GM21515 (cell line): ENCODE results near the gene CDIPT.
"Not testable (repeated sequence)": the region's sequence is repeated elsewhere in the genome, so short reads cannot be mapped to it uniquely, and the experiment has no call there.

ENCODE experiments used
- ATAC-seq: cut with Tn5 transposase; IDR thresholded peaks from one replicate; pipeline ENCODE4 v1.9.1; 2021; ENCODE audit not compliant: unreplicated experiment

Gene CDIPT

DNA sequence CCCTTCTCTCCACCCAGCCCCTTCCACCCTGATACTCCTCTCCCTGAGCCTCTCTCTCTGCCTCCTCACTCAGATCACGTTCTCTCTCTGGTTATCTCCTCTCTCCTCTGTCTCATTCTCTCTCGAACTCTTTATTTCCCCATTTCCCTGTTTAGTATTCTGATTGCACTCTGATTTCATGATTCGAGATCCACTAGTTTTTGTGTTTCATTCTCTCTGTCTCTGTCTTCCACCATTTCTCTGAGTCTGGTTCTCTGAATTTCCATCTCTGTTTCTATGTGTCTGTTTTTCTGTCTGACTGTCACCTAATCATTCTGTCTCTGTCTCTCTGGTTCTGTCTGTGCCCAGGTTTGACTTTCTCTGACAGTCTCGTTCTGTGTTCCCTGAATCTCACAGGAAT lies 34.3 kb upstream of the CDIPT start:
- no peak for ATAC-seq

DNA sequence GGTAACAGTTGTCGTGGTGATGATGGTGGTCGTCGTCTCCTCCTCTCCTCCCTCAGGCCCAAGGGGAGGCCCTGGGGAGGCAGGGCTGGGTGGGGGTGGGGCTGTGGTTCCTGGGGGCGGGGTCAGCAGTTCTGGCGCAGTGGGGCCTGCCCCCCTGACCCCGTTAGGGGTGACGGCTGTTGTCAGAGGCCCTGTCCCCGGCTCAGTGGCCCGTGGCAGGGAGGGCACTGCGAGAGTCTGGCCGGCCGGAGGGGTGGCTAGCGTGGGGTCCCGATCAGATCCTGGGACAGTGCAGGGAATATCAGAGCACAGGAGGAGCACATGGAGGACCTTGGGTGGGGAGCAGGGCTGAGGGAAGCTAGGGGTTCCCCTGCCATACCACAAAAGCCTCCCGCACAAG lies 33.8 kb upstream of the CDIPT start:
- no peak for ATAC-seq

DNA sequence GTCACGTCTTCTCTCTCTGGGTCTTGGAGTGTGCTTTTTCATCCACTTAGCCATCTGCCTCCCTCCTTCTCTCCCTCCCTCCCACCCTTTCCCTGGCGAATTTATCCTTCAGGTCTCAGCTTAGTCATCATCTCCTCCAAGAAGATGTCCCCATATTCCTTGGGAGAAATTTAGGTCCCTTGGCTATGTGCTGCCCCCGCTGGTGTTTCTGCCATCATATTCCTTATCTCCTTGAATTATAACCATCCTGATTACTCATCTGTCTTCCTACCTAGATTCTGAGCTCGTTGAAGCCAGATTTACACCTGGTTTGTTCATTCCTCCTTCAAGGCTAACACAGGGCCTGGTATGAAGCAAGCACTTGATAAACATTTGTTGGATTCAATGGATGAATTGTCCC lies 31.3 kb upstream of the CDIPT start:
- no peak for ATAC-seq

DNA sequence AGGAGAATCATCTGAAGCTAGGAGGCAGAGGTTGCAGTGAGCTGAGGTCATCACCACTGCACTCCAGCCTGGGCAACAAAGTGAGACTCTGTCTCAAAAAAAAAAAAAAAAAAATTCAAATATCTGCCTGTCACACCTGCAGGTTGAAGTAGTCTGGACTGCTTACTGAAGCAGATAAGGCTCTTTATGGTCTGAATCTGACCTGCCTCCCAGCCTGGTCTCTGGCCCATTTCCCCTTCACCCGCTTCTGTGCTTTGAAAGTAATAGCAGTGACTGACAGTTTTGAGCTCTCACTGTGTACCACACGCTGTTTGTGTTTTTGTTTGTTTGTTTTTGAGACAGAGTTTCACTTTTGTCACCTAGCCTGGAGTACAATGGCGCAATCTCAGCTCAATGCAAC lies 30.5 kb upstream of the CDIPT start:
- no peak for ATAC-seq

DNA sequence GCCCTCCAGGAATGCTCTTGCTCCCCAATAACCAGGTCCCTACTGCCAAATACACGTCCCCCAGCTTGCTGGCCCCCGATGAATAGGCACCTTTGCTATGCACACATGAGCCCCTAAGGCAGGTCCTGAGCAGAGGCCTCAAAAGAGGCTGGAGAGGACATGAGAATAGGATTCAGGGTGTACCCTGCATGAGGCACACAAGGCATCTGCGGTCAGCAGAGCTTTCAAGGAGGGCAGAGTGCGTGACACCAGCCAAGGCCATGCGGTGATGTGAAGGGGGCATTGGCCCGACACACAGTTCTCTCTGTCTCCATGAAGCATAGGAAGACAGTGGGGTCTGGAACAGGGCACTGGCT lies 29.4 kb upstream of the CDIPT start:
- no peak for ATAC-seq

DNA sequence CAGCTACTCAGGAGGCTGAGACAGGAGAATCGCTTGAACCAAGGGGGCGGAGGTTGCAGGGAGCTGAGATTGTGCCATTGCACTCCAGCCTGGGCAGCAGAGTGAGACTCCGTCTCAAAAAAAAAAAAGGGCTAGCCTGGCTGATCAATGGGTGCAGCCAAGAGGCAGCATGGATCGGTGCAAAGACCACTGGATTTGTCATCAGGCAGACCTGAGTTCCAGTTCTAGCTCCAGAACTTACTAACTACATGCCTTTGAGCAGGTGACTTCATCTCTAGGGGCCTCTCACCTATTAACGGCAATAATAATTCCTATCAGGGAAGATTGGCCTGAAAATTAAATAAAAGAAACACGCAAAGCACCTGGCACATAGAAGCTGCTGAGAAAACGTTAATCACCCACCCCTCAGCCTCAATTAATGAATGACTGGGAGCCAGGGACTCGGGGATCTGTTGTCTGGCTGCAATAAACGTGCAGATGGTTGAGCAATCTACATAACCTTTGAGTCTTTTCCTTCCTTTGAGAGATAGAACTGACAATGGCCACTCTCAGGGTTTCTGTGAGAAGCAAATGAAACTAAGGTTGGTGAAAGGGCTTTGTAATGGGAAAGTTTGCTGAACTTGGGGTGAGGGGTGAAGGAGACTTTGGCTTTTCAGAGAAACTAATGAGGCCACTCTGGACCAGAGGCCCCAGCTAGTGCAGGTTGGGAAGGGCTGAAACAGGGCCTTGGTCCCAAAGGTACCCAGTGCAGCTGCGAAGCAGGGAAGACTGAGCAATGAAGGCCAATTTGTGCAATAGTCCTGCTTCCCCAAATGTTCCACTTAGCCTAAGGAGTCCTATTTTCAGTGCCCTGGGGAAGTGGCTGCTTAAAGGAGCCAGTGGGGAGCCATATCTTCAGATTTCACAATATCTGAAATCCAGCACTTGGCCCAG lies 28.8 kb upstream of the CDIPT start:
- no peak for ATAC-seq

DNA sequence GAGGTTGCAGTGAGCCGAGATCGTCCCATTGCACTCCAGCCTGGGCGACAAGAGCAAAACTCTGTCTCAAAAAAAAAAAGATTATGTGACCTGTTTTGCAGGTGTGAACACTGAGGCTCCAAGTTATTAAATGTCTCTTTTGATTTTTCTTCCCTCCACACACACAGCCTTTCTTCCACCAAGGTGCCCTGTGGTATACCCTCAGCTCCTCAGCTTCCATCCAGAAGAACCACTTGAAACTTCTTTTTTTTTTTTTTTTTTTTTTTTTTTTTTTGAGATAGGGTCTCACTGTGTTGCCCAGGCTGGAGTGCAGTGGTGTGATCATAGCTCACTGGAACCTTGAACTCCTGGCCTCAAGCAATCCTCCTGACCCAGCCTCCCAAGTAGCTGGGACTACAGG lies 26.3 kb upstream of the CDIPT start:
- not testable (repeated sequence) for ATAC-seq

DNA sequence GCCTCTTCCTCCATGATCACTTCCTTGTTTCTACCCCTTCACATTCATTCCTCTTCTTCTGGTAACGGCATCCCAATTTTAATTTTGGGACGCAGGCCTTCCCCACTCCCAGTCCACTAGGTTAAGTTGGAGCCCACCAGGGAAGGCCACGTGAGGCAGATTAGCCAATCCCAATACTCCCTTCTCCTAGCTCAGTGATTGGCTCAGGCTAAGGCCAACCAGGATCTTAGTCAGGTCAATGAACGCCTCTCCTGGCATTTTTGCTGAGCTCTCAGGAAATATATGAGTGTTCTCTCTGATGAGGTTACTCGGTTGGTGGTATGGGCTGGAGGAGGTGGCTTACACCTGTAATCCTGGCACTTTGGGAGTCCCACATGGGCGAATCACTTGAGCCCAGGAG lies 21.0 kb upstream of the CDIPT start:
- ATAC-seq = no peak

DNA sequence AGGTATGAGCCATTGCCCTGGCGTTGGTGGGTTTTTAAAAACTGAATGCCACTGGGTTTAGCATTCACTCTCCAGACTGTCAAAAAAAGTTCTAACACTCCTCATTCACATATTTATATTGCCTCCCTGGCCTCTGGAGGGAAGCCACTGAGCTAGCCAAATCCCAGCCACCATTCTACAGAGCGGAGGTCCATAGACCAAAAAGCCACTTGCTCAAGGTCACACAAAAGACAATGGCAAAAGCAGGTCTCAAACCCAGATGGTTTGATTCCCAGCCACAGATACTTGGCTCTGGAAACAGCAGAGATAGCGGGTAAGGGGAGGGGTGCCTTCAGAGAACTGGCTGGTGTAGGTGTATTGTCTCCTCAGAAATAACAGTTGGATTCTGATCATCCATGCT lies 18.0 kb upstream of the CDIPT start:
- ATAC-seq = no peak

DNA sequence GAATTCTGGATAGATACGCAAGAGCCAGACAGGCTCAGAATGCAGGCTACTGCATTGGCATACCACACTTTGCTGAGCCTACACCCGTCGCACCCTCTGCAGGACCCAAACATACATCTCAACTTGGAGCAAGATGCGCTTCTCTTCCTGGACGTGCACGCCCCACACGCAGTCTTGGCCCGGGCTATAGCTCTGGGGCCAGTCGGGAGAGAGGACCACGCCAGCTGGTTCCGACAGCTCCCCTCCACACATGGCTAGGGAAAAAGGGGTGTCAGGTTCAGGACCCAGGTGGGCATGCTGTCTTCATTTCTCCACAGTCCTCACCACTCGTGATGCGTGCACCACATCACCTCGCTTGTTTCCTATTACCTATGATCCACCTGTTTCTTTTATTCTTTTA lies 15.1 kb upstream of the CDIPT start:
- no peak for ATAC-seq

DNA sequence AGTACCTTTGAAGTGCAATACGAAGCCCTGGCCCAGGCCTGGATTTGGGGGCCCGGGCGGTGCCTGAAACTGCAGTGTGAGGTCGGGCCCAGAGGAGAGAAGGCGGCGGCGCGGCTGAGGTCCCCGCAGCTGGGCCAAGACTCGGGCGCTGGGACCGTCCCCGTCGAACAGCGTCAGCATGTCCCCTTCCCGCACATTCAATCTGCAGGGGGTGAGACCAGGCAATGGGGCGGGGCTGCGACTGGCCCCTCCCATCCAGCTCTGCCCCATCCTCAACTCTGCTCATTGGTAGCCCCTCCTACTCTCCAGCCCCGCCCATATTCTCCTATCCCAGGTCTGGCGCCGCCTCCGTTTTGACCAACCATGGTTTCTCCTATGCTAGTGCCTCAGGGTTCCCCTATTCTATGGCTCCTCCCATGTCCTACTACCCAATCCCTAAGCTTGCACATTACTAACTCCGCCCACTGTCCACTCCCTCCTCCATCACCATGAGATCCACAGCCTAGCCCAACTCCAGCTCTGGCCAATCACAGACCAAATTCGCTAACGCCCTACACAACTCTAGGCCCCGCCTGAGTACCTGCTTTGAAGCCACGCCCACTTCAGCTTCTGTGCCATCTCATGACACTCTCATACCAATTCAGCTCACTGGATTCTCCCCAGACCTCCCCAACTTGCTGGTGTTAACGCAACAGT lies 14.4 kb upstream of the CDIPT start:
- no peak for ATAC-seq

DNA sequence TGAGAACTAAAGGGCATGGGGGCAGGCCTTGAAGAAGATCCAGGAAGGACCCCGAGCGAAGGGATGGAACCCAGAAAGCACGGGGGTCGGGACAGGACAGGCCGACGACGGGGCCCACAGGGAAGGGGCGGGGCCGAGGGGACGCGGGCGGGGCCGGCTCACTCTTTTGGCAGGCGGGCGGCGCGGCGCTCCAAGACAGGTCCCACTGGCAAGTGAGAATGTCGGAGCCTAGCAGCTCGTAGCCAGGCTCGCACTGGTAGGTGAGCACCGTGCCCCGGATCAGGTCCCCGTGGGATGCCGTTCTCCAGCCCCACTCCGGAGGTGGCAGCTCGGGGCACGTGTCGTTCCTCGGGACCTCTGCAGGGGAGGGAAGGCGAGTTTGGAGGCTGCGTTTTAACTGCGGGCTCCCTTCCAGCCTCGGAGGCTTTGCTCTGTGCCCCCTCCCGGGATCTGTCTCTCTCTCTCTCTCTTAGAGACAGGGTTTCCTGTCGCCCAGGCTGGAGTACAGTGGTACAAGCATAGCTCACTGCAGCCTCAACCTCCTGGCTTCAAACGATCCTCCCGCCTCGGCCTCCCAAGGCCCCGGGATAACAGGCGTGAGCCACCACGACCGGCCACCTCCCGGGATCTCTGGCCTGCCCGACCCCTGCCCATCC lies 13.7 kb upstream of the CDIPT start:
- no peak for ATAC-seq

DNA sequence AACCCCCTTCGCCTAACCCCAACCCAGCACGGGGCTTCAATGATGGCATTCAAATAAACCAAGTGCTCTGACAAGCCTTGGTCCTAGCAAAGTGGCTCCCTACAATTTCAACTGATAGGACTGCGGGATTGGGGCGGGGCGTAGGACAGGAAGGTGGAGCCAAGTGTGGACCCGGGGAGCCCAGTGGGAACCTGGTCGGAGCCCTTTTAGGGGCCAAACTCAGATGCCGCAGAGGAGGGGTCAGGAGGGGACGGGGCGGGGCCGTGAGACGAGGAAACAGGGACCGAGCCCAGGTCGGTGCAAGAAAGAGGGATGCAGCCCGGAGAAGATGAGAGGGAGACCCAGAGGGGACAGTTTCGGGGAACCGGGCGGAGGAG lies 13.2 kb upstream of the CDIPT start:
- no peak for ATAC-seq

DNA sequence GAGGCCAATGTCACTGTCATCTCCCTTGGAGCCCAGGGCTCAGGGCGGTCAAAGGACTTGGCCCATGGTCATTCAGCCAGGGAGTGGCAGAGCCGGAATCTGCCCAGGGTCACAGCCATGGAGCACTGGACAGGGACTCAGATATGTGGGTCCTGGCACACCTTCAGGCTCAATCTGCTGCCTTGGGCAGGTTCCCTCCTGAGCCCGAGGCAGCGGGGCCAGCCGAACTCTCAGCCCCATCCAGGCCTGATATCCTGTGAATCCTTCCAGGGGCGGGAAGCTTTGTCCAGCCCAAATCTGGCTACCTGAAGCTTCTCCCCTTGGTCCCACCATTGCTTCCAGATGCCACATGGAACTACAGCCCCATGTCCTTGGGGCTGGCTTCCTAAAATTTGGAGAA lies 12.2 kb upstream of the CDIPT start:
- ATAC-seq = no peak

DNA sequence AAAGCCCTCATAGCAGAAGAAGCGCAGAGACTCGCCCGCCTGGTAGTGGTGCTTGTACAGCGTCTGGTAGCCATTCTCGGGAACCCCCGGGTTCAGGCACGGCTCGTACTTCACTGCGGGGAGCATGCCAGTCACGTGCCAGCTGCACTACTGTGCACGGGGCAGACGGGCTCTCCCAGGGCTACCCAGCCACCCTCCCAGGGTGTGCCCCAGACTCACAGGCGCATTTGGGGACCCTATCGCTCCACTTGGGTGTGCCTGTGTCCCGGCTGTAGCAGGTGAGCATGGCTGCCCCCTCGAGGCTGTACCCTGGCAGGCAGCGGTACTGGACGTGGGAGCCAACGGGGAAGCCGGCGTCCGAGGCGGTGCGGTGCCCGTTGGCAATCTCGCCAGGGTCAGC lies 10.3 kb upstream of the CDIPT start:
- ATAC-seq = no peak

DNA sequence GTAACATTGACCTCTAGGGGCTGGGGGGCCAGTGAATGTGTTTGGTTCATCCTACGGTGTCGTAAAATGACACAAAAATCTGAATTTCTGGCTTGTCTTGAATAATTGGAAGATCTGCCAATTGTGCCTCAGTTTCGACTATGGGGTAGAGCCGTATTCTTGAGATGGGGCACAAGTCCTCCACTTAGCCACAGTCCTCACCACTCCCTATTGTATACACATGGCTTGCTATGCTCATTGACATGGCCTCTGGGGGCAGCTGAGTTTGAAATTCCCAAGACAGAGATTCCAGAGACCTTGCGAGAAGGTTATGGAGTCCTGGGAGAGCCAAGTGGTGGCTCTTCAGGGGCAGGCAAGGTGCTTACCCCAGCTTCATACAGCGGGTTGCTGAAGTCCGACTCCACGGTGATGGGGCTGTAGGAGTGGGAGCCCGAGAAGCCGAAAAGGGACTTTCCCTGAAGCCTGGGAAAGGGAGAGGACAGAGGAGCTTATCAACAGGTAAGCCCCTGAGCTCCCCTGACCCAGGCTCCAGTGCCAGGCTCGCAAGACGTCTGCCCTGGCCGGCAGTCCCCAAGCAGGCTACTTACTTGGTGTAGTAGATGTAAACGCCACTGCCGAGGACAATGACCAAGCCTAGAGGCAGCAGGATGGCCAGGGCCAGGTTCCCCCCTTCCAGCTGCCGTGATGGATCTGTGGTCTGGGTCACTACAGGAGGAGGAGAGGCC lies 9.0 kb upstream of the CDIPT start:
- no peak for ATAC-seq

DNA sequence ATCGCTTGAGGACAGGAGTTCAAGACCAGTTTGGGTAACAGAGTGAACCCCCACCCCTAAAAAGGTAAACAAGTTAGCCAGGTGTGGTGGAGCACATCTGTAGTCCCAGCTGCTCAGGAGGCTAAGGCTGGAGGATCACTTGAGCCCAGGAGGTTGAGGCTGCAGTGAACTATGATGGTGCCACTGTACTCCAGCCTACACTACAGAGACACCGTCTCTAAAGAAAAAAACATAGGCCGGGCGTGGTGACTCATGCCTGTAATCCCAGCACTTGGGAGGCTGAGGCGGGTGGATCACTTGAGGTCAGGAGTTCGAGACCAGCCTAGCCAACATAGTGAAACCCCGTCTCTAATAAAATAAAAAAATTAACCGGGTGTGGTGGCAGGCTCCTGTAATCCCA lies 6.0 kb upstream of the CDIPT start:
- not testable (repeated sequence) for ATAC-seq

DNA sequence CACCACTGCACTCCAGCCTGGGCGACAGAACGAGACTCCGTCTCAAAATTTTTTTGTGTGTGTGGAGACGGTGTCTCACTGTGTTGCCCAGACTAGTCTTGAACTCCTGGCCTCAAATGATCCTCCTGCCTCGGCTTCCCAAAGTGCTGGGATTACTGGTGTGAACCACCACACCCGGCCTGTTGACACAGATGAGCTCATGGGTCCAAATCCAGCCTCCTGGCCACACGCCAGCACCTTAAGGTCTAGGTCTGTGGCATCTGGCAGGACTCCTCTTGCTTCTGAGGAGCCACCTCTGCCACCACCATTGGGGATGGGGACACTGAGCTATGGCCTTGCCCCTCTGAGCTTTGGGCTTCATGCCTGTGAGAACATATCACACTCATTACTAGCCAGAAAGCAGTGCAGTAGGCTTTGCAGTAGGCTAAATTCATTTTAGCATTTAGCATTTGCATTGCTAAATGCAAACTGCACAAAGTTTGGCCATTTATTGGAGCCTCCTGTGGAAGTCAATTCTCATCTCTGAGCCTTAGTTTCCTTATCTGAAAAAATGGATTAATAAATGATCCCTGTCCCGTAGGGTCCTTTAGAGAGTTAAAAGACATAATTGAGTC lies 5.5 kb upstream of the CDIPT start:
- no peak for ATAC-seq

DNA sequence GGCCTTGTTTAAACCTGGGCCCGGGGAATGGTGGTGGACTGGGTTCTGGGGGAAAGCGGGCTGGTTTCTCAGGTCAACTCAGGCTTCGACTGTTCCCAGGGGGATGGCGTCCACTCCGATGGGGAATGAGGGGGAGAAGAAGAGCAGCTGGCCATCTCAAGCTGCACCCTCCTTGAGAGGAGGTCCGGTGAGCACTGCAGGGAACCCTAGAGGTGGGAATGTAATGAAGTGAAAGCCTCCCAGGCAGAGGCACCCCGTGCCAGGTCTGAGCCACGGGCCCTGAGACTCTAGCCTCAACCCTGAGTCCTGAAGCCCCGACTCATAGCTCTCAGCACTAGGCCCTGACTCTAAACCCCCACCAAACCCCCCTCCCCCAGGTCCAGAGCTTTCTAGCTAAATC lies 1.2 kb upstream of the CDIPT start:
- ATAC-seq = no peak

DNA sequence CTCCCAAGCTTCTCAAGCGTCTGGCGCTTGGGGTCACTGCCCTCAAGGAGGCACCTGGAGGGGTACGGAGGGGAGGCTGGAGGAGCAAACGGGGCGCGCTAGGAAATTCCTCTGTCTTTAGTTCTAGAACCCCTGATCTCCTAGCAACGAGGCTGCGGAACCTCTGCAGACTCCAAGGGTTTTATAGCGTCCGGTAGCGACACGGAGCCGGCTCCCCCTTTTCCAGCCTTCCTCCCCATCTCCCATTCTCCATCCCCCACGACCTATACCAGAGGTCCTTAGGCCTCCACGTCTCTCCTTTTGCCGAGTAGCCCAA lies 601 bp upstream of the CDIPT start:
- no peak for ATAC-seq

DNA sequence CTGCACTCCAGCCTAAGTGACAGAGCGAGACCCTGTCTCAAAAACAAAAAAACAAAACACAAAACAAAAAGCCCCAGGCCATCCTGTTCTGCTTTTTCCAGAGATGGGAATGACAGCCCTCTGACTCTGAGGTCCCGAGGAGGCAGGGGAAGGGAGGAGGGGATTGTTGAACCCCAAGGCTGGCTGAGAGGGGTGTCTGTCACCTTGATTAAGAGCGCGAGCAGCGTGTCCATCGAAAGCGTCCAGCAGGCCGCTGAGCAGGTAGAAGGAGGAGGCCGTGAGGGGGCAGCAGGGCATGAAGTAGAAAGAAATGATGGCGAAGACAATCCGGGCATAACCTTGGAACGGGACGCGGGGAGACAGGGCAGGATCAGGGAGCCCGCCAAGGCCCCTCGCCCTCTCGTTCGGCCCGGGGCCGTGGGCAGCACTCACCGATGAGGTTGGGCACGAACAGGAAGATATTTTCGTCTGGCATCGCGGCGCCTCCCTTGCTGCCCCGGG lies 593 bp downstream of the CDIPT start:
- ATAC-seq = no peak
